ENCODE measurements around the gene UAP1L1.

DNA sequence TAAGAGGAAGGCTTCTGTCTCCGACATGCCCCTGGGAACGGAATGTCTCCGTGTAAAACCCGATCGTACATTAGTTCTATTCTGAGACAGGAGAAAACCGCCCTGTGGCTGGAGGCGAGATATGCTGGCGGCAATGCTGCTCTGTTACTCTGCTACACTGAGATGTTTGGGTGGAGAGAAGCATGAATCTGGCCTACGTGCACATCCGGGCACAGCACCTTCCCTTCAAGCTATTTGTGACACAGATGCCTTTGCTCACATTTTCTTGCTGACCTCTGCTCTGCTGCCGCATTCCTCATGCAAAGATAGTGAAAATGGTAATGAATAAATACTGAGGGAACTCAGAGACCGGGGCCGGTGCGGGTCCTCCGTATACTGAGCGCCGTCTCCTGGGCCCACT, 39.4 kb downstream of the UAP1L1 start:
- TF ChIP-seq, protein P1, sequence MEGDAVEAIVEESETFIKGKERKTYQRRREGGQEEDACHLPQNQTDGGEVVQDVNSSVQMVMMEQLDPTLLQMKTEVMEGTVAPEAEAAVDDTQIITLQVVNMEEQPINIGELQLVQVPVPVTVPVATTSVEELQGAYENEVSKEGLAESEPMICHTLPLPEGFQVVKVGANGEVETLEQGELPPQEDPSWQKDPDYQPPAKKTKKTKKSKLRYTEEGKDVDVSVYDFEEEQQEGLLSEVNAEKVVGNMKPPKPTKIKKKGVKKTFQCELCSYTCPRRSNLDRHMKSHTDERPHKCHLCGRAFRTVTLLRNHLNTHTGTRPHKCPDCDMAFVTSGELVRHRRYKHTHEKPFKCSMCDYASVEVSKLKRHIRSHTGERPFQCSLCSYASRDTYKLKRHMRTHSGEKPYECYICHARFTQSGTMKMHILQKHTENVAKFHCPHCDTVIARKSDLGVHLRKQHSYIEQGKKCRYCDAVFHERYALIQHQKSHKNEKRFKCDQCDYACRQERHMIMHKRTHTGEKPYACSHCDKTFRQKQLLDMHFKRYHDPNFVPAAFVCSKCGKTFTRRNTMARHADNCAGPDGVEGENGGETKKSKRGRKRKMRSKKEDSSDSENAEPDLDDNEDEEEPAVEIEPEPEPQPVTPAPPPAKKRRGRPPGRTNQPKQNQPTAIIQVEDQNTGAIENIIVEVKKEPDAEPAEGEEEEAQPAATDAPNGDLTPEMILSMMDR (IDR thresholded peaks at IDR 0.05): no peak
- TF ChIP-seq POLR2A (IDR thresholded peaks at IDR 0.05) (no peak), POLR2AphosphoS5 (IDR thresholded peaks at IDR 0.05) (no peak), EP300 (IDR thresholded peaks at IDR 0.05) (no peak)

Data from upper lobe of left lung (tissue), 4 donors.